Right lobe of liver (tissue), 6 donors: ENCODE results near the gene HIPK1. TPM values are rescaled to one million over a fixed set of nuclear protein-coding genes. Genes with fewer than 3 reads are reported as not detected.

ENCODE experiments used
- ATAC-seq, 4 donors: fragments of 200-7000 bp; cut with Tn5 transposase; one replicate each; pipeline ENCODE4 v1.9.1; 2020; ENCODE audit warnings: mild to moderate bottlenecking in 4 of 4, moderate library complexity in 4 of 4
- DNase-seq, 3 donors: peaks; one replicate each; pipeline ENCODE4 v3.0.0-alpha.2; 2020
- H3K27ac ChIP-seq, 3 donors: fragments of 200-600 bp; one replicate each; pipeline ENCODE4 v1.8.0; 2022
- H3K27me3 ChIP-seq, 2 donors: fragments of 200-600 bp; one replicate each; pipeline ENCODE4 v1.8.0; 2022
- H3K36me3 ChIP-seq, 4 donors: fragments of 200-600 bp; sonication (generic) in 1 of 4; one replicate each; pipeline versions ENCODE4 v1.5.1 to v1.8.0; 2017 to 2022; ENCODE audit warnings: control low read depth in 1 of 4
- H3K4me1 ChIP-seq, 4 donors: fragments of 200-600 bp; sonication (generic) in 1 of 4; one replicate each; pipeline versions ENCODE4 v1.5.1 to v1.8.0; 2017 to 2022; ENCODE audit warnings: control low read depth in 1 of 4
- H3K4me3 ChIP-seq, 3 donors: fragments of 200-600 bp; one replicate each; pipeline ENCODE4 v1.8.0; 2022
- H3K9me3 ChIP-seq, 4 donors: fragments of 200-600 bp; sonication (generic) in 1 of 4; one replicate each; pipeline versions ENCODE4 v1.5.1 to v1.8.0; 2017 to 2022; ENCODE audit warnings: control low read depth in 1 of 4
- CTCF ChIP-seq, 4 donors: fragments of 200-600 bp in 3 of 4; fragments of 450-650 bp in 1 of 4; IDR thresholded peaks; one replicate each; pipeline versions ENCODE4 v1.5.1 to v1.8.0; 2016 to 2022; ENCODE audit warnings: antibody characterized with exemption in 4 of 4, mild to moderate bottlenecking in 2 of 4
- POLR2A ChIP-seq: fragments of 450-650 bp; IDR thresholded peaks from one replicate; pipeline ENCODE4 v1.6.1; 2017; ENCODE audit warnings: antibody characterized with exemption, mild to moderate bottlenecking
- WGBS: methylation state at CpG from one replicate; pipeline ENCODE4 v1.1.6; 2018; ENCODE audit warnings: low coverage, low lambda C conversion rate; ENCODE audit not compliant: insufficient coverage; ENCODE audit errors: missing lambda C conversion rate; 5-methylcytosine and 5-hydroxymethylcytosine counted together
- intact Hi-C, 2 donors: fragments of 100-400 bp; cut with DNase I; formaldehyde crosslinking; loops; one replicate each; pipeline versions ENCODE4 v1.11.2 to v1.14.1; 2022
- total RNA-seq, 6 experiments: library from RNA; depleted of rRNA in 2 of 6; stranded (reverse); fragments of >200 nt in 2 of 6; fragmentation: NEBNext Ultra II Directional in 3 of 6; extraction: Animal tissue kit (Norgen Biotek cat#: 25700) in 3 of 6; gene quantifications; one replicate each; pipeline versions ENCODE4 v1.1.0 to v1.2.4, GENCODE V29; 2016 to 2023
- donor health status: DM: no; HTN: yes; CAD: no.
- donor health status: DM: no; HTN: no; CAD: no.
- donor health status: DM: no; HTN: no; CAD: no.
- donor health status: DM: no; HTN: yes; CAD: no.
- donor health status: DM: no; HTN: yes; CAD: no.

The HIPK1 gene
- total RNA-seq, 6 experiments from 2014 or later, result 19.0 to 29.6 (median 23.5) TPM

GRCh38 chr1:113895098-113895497, 34.0 kb upstream of the HIPK1 start:
- 96% methylated on average over 6 of the region's 6 CpGs for WGBS
- H3K36me3 ChIP-seq, result peaks cover 0 to 32% (median 5%) of the 10 kb centered on the region in 4 donors
- intact Hi-C loops, result no loop called here

GRCh38 chr1:113895961-113896360, 33.2 kb upstream of the HIPK1 start:
- H3K27ac ChIP-seq, result no peak overlapping the region
- WGBS, result 93% methylated on average over 8 of the region's 8 CpGs
- H3K4me1 ChIP-seq, result no peaks in the 10 kb centered on the region
- H3K36me3 ChIP-seq, result peaks cover 0 to 35% (median 5%) of the 10 kb centered on the region in 4 donors
- DNase-seq, result no peak
- H3K27me3 ChIP-seq, result no peaks in the 10 kb centered on the region
- TF ChIP-seq POLR2A (no peak), CTCF (IDR thresholded peaks at IDR 0.05) (no peak)
- intact Hi-C loops, result no loop called here
- ATAC-seq, result no peak
- H3K9me3 ChIP-seq, result no peaks in the 10 kb centered on the region
- H3K4me3 ChIP-seq, result no peak overlapping the region

More at GRCh38 chr1:113895098-113895497, 34.0 kb upstream of the HIPK1 start:
- Histone ChIP-seq H3K27ac (no peak overlapping the region), H3K4me3 (no peak overlapping the region), H3K27me3 (no peaks in the 10 kb centered on the region), H3K9me3 (no peaks in the 10 kb centered on the region), H3K4me1 (no peaks in the 10 kb centered on the region)
- TF ChIP-seq POLR2A, result no peak
- TF ChIP-seq CTCF (IDR thresholded peaks at IDR 0.05), result no peak
- no peak for ATAC-seq
- no peak for DNase-seq

GRCh38 chr1:113898241-113898814, 30.8 kb upstream of the HIPK1 start:
- peaks cover 0 to under 1% (median 0%) of the 10 kb centered on the region in 4 donors for H3K4me1 ChIP-seq
- TF ChIP-seq CTCF (IDR thresholded peaks at IDR 0.05), result no peak
- no peak for TF ChIP-seq POLR2A
- H3K27ac ChIP-seq, result no peak overlapping the region
- no peaks in the 10 kb centered on the region for H3K27me3 ChIP-seq
- H3K36me3 ChIP-seq, result peaks cover 0 to 35% (median 5%) of the 10 kb centered on the region in 4 donors
- DNase-seq, result no peak
- 100% methylated on average over 1 of the region's 1 CpG for WGBS
- H3K4me3 ChIP-seq, result no peak overlapping the region
- ATAC-seq, result no peak
- H3K9me3 ChIP-seq, result no peaks in the 10 kb centered on the region
- intact Hi-C loops, result no loop called here

GRCh38 chr1:113899111-113899510, 30.0 kb upstream of the HIPK1 start:
- DNase-seq, result no peak
- no peaks in the 10 kb centered on the region for H3K27me3 ChIP-seq
- no peaks in the 10 kb centered on the region for H3K9me3 ChIP-seq
- no peak for TF ChIP-seq POLR2A
- TF ChIP-seq CTCF (IDR thresholded peaks at IDR 0.05), result no peak
- peaks cover 0 to 35% (median 5%) of the 10 kb centered on the region in 4 donors for H3K36me3 ChIP-seq
- H3K4me1 ChIP-seq, result peaks cover 0 to 8% (median 0%) of the 10 kb centered on the region in 4 donors
- H3K27ac ChIP-seq, result no peak overlapping the region
- intact Hi-C loops, result no loop called here
- H3K4me3 ChIP-seq, result no peak overlapping the region
- no peak for ATAC-seq
